Esophagus squamous epithelium (tissue), 5 donors: ENCODE data around the gene BCAT1. TPM values are rescaled to one million over a fixed set of nuclear protein-coding genes. Genes with fewer than 3 reads are reported as not detected.

ENCODE experiments used
- DNase-seq: peaks from one replicate; lab custom pipeline; 2025; lab: John Stamatoyannopoulos, UW
- H3K27ac ChIP-seq, 4 donors: fragments of 200-600 bp; sonication (generic); one replicate each; pipeline ENCODE4 v1.5.1; 2016 to 2019; ENCODE audit warnings: mild to moderate bottlenecking in 1 of 4
- H3K27me3 ChIP-seq, 4 donors: fragments of 200-600 bp; sonication (generic); 1 replicate in 3 of 4; 2 replicates in 1 of 4; pipeline versions ENCODE4 v1.5.1 to v1.6.0; 2017 to 2021; ENCODE audit warnings: antibody characterized with exemption in 1 of 4
- H3K36me3 ChIP-seq, 3 donors: fragments of 200-600 bp; sonication (generic); one replicate each; pipeline ENCODE4 v1.5.1; 2016 to 2019
- H3K4me1 ChIP-seq, 3 donors: fragments of 200-600 bp; sonication (generic); one replicate each; pipeline ENCODE4 v1.5.1; 2017 to 2019
- H3K4me3 ChIP-seq, 4 donors: fragments of 200-600 bp; sonication (generic); 1 replicate in 3 of 4; 2 replicates in 1 of 4; pipeline ENCODE4 v1.5.1; 2016 to 2019; ENCODE audit warnings: mild to moderate bottlenecking in 2 of 4, moderate library complexity in 1 of 4
- H3K9me3 ChIP-seq, 3 donors: fragments of 200-600 bp; sonication (generic); one replicate each; pipeline ENCODE4 v1.5.1; 2016 to 2019
- CTCF ChIP-seq, 6 experiments: fragments of 450-650 bp in 4 of 6; fragments of 200-600 bp in 2 of 6; sonication (generic) in 2 of 6; IDR thresholded peaks; one replicate each; pipeline ENCODE4 v1.5.1; 2016 to 2019; ENCODE audit warnings: antibody characterized with exemption in 6 of 6, mild to moderate bottlenecking in 4 of 6, moderate library complexity in 4 of 6
- POLR2A ChIP-seq, 4 donors: fragments of 450-650 bp; IDR thresholded peaks; one replicate each; pipeline ENCODE4 v1.6.1; 2017; ENCODE audit warnings: antibody characterized with exemption in 4 of 4, mild to moderate bottlenecking in 4 of 4, moderate library complexity in 3 of 4
- WGBS, 2 donors: methylation state at CpG; one replicate each; pipeline ENCODE4 v1.1.5; 2018; 5-methylcytosine and 5-hydroxymethylcytosine counted together
- intact Hi-C: fragments of 100-400 bp; cut with DNase I; formaldehyde crosslinking; loops from one replicate; pipeline ENCODE4 v1.15.0; 2022
- total RNA-seq, 4 donors: library from RNA; depleted of rRNA; stranded (reverse); fragments of >200 nt; gene quantifications; one replicate each; pipeline ENCODE4 v1.1.0, GENCODE V29; 2016
- donor health status: DM: yes; HTN: yes; CAD: no.

BCAT1 gene
- total RNA-seq, 4 donors from 2014 or later = 0.87 to 28.3 (median 9.6) TPM

GRCh38 chr12:24896171-24896570, 52.7 kb downstream of the BCAT1 start:
- 70 to 74% methylated on average over 5 to 6 of the region's 6 CpGs for WGBS, 2 donors
- peaks cover 0 to 17% (median 0%) of the 10 kb centered on the region in 3 donors for H3K4me1 ChIP-seq
- no peaks in the 10 kb centered on the region for H3K9me3 ChIP-seq
- no peak overlapping the region for H3K4me3 ChIP-seq
- no peaks in the 10 kb centered on the region for H3K27me3 ChIP-seq
- intact Hi-C loops = no loop called here
- H3K36me3 ChIP-seq = no peaks in the 10 kb centered on the region
- peak overlapping the region in 2 of 4 donors; percentile 6 to 18 for H3K27ac ChIP-seq
- no peak for DNase-seq
- no peak for TF ChIP-seq CTCF (IDR thresholded peaks at IDR 0.05)
- no peak for TF ChIP-seq POLR2A (IDR thresholded peaks at IDR 0.05)

GRCh38 chr12:24895612-24896011, 53.3 kb downstream of the BCAT1 start:
- 15 to 26% methylated on average over 1 of the region's 1 CpG for WGBS, 2 donors
- Histone ChIP-seq H3K4me1 (peaks cover 0 to 12% (median 0%) of the 10 kb centered on the region in 3 donors), H3K27me3 (no peaks in the 10 kb centered on the region), H3K9me3 (no peaks in the 10 kb centered on the region), H3K27ac (peak overlapping the region in 1 of 4 donors; percentile 6), H3K4me3 (no peak overlapping the region), H3K36me3 (no peaks in the 10 kb centered on the region)
- intact Hi-C loops = no loop called here
- DNase-seq = no peak
- TF ChIP-seq POLR2A (IDR thresholded peaks at IDR 0.05) (no peak), CTCF (IDR thresholded peaks at IDR 0.05) (no peak)

GRCh38 chr12:24894879-24895278, 54.0 kb downstream of the BCAT1 start:
- peak overlapping the region in 1 of 4 donors; percentile 5 for H3K27ac ChIP-seq
- H3K4me3 ChIP-seq = no peak overlapping the region
- whole genome bisulfite sequencing, 2 donors = 33 to 60% methylated on average over 3 of the region's 3 CpGs
- DNase-seq = no peak
- H3K9me3 ChIP-seq = no peaks in the 10 kb centered on the region
- no peaks in the 10 kb centered on the region for H3K27me3 ChIP-seq
- TF ChIP-seq POLR2A (IDR thresholded peaks at IDR 0.05) (no peak), CTCF (IDR thresholded peaks at IDR 0.05) (no peak)
- H3K4me1 ChIP-seq = peaks cover 0 to 8% (median 0%) of the 10 kb centered on the region in 3 donors
- H3K36me3 ChIP-seq = no peaks in the 10 kb centered on the region
- intact Hi-C loops = no loop called here

- H3K4me3 ChIP-seq = no peak overlapping the region
- H3K4me1 ChIP-seq = peaks cover 0 to 2% (median 0%) of the 10 kb centered on the region in 3 donors
- H3K36me3 ChIP-seq = no peaks in the 10 kb centered on the region
- no peak overlapping the region for H3K27ac ChIP-seq
- H3K27me3 ChIP-seq = no peaks in the 10 kb centered on the region
- intact Hi-C loops = no loop called here
- 94 to 97% methylated on average over 6 of the region's 7 CpGs for WGBS, 2 donors
- no peak for DNase-seq
- TF ChIP-seq CTCF (IDR thresholded peaks at IDR 0.05) = no peak
- no peak for TF ChIP-seq POLR2A (IDR thresholded peaks at IDR 0.05)
- no peaks in the 10 kb centered on the region for H3K9me3 ChIP-seq
These were observed 58.7 kb downstream of the BCAT1 start for GRCh38 chr12:24890048-24890803.

- H3K27ac ChIP-seq = peak overlapping the region in 3 of 4 donors; percentile 22 to 30 (median 28)
- TF ChIP-seq CTCF (IDR thresholded peaks at IDR 0.05) = no peak
- TF ChIP-seq POLR2A (IDR thresholded peaks at IDR 0.05) = no peak
- H3K9me3 ChIP-seq = no peaks in the 10 kb centered on the region
- no peaks in the 10 kb centered on the region for H3K36me3 ChIP-seq
- intact Hi-C loops = no loop called here
- WGBS, 2 donors = 73 to 94% methylated on average over 1 to 3 of the region's 3 CpGs
- H3K4me1 ChIP-seq = no peaks in the 10 kb centered on the region
- DNase-seq = no peak
- H3K27me3 ChIP-seq = no peaks in the 10 kb centered on the region
- no peak overlapping the region for H3K4me3 ChIP-seq
These were observed 59.5 kb downstream of the BCAT1 start for GRCh38 chr12:24889411-24889810.
